H7 (cell line): Measurements from ENCODE around the gene SGCD. TPM values are rescaled to one million over a fixed set of nuclear protein-coding genes. Genes with fewer than 3 reads are reported as not detected.

Experiments
- DNase-seq: peaks from one replicate; pipeline ENCODE4 v3.0.0; 2012
- H3K27me3 ChIP-seq: 2 replicates; pipeline ENCODE4 v1.6.0; 2011; ENCODE audit warnings: mild to moderate bottlenecking, low read length; ENCODE audit not compliant: control insufficient read depth, insufficient read depth
- H3K36me3 ChIP-seq: replicated peaks from 2 replicates; pipeline ENCODE4 v1.5.1; 2011; ENCODE audit warnings: low read length; ENCODE audit not compliant: control insufficient read depth, insufficient read depth
- H3K4me3 ChIP-seq: 2 replicates; pipeline ENCODE4 v1.5.1; 2011; ENCODE audit warnings: low read depth, mild to moderate bottlenecking, control low read depth, low read length, moderate library complexity; ENCODE audit not compliant: insufficient read depth
- total RNA-seq: library from RNA; depleted of rRNA; stranded (reverse); fragments of >200 nt; shearing (Covaris generic); gene quantifications from 2 replicates; pipeline ENCODE4 v1.2.3, GENCODE V29; 2014

The SGCD gene
- total RNA-seq, 1 experiment from 2014 or later = not detected

DNA sequence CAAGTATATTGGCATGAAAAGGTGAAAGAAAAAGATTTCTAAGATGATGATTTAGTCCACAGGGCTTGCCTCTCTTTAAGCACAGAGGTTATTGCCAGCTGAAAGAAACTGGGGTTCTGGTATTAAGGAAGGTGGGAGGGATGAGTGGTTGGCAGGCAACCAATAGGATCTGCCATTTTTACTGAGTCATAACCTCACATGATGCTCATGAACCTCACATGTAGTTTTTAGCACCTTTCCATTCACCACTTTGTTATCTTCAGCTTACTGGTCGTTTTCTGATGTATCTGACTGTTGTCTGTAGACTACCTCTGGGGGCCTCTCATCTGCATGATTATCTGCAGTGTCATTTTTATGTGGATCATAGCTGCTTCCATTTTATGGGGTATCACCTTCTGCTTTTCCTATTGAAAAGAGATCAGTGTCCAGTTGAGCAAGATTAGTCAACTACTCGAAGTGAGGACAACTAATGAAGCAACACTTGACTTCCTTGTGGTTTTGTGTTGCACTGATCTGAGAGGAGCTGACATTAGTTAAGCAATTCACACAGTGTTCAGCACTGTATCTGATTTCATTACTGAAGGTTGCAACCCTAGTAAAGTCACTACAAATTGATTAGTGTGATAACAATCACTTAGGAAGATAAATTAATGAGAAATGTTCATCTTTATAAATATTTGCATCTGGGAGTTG, 186.3 kb downstream of the SGCD start:
- no peak for DNase-seq
- Histone ChIP-seq H3K4me3 (no peak overlapping the region), H3K27me3 (no peaks in the 10 kb centered on the region), H3K36me3 (no peaks in the 10 kb centered on the region)

DNA sequence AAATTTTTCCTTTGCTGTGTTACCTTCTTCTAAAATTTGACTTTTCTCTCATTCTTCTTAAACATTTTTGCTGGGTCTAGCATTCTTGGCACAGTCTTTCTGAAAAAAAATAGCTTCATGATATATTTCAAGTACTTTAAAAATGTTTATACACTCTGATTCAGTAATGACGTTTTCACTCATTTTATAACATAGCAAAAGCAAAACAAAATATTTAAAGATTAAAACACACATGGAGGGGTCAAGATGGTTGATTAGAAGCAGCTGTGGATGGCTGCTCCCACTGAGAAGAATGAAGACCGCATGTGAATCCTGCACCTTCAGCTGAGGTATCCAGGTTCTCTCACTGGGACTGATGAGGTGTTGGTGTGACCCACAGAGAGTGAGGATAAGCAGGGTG, 188.2 kb downstream of the SGCD start:
- no peaks in the 10 kb centered on the region for H3K27me3 ChIP-seq
- H3K36me3 ChIP-seq = no peaks in the 10 kb centered on the region
- no peak overlapping the region for H3K4me3 ChIP-seq
- DNase-seq = no peak

DNA sequence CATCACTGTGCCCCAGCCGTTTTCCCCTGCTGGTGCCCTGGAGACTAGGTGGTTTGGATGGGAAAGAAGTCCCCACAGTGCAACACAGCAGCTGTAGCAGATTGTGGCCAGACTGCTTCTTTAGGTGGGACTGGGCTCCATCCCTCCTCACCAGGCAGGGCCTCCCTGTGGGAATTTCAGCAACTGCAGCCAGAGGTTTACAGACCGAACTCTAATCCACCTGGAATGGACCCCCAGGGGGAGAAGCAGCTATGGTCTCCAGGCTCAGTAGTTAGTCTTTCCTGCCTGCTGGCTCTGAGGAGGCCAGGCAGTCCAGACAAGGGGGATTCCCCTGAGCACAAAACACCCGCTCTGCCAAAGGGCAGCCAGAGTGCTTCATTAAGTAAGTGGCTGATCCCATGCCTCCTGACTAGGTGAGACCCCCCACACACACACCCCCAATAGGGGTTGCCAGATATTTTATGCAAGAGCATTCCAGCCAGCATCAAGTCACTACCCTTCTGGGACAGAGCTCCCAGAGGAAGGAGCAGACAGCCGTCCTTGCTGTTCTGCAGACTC, 188.9 kb downstream of the SGCD start:
- peak; percentile 3 for DNase-seq
- no peak overlapping the region for H3K4me3 ChIP-seq
- H3K36me3 ChIP-seq = no peaks in the 10 kb centered on the region
- H3K27me3 ChIP-seq = no peaks in the 10 kb centered on the region

DNA sequence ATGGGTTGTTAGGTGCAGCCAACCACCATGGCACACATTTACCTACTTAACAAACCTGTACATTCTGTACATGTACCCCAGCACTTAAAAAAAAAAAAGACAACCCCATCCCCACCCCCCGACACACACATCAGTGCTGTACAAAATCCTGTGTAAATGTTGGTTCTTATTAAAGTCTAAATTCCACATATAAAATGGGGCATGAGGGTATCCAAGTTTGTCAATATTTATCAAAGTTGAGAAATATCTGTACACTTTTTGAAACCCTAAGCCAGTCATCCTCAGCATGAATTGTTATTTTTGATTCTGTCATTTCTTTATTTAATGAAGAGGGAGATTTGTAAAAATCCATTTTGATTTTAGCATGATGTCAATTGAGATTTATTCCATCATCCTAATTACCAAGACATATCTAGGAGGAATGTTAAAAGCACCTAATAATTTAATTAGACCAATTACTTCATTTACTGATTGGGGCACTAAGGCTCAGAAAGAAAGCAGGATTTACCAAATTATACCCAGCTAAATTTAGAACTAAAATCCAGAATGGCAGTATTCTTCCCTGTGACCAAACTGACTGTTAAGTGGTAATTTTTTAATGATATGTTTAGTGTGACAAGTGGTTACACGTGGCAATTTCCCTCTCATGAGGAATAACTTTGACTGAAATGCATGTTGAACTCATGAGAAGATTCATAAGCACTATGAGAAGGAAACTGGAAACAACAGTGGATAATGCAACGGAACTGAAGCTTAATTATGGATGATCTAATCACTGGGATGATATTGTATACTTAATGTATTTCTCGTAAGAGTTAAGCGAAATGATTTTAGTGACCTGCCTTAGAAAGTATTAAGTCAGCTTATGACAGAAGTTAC, 195.9 kb downstream of the SGCD start:
- H3K36me3 ChIP-seq = no peaks in the 10 kb centered on the region
- no peak overlapping the region for H3K4me3 ChIP-seq
- DNase-seq = no peak
- no peaks in the 10 kb centered on the region for H3K27me3 ChIP-seq

DNA sequence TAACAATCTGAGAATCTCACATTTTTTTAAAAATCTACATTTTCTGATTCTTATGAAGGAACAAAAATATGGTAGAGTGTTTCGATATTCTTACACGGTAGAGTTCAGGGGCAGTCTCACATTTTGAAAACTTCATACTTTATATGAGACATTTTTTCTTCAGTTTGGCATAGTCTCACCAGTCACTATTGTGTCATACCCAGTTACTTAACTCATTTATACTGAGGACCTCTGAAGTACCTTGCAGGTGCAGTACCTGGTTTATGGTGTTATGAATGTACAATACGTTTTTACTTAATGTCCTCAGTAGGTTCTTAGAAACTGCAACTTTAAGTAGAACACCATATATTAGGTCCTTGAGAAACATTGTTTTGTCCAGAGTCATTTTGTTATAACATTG, 196.6 kb downstream of the SGCD start:
- DNase-seq = no peak

DNA sequence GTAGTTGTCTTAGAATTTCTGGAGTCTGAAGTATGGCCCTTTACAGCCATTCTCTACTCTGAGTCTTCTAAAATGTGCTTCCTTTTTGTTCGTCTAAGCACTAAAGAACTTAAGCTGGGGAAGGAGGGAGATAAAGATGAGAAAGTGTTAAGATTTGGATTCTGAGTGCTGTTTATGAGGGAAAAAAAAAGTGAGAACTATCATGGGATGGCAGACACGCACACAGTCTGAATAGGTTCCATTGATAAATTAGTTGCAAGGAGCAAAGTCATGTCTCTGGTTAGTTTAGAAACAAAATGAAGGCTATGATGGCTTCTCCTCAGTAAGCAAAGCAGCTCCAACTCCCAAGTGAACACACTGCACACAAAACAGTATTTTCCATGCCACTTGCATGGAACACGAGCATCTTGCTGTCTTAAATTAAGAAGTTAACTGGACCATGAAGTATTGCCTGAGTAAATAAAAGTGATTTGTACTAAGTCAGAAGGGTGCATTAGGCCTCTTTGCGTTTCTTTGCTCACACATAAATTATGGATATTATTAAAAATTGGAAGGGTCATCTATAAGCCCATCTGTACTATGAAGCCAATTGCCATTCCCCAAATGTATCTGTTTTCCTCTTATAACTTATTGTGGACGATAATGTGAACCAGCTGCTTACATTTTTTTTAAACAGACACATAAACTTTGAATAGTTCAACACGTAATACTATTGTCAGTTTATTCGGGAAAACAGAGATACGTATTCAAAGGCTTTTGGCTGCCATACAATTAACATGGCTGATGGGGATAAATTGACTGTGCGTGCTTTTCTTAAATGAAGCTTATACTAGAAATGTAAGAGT, 199.3 kb downstream of the SGCD start:
- no peaks in the 10 kb centered on the region for H3K36me3 ChIP-seq
- no peak for DNase-seq
- H3K27me3 ChIP-seq = no peaks in the 10 kb centered on the region
- H3K4me3 ChIP-seq = no peak overlapping the region

More for the DNA sequence above, 196.6 kb downstream of the SGCD start:
- no peaks in the 10 kb centered on the region for H3K27me3 ChIP-seq
- no peak overlapping the region for H3K4me3 ChIP-seq
- H3K36me3 ChIP-seq = no peaks in the 10 kb centered on the region

DNA sequence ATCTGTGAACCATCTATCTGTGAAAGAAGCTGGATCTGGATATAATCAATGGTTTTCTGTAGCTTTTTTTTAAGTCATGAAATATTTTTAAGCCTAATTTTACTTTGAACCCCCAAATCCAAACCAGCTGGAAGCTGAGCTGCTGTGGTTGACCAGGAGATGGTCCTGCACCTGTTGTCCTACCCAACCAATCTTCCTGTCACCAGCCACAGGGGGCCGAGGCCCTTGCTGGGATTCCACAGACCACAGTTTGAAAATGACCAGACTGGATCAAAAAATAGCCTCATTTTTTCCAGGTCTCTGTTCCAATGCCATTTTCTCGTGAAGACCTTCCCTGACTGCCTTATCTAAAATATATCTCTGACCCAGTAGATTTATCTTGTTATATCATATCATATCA, 200.6 kb downstream of the SGCD start:
- Histone ChIP-seq H3K36me3 (no peaks in the 10 kb centered on the region), H3K27me3 (no peaks in the 10 kb centered on the region), H3K4me3 (no peak overlapping the region)
- DNase-seq = no peak

DNA sequence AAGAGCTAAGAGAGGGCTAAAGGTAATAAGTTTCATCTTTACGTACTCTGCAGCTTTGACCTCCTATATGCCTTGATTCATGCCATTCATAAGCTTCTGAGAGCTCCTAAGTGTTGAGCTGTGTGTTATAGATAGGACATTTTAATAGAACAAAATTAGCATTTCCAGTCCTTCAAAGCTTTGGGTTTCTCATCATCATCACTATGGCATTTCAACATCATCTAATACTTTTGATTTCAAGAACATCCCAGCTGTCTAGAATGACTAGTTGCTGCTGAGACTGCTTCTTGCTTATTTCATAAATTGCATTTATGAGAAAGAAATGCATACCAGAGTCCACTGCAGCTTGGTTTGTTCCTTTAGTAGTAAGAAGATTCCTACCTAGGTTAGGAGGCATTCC, 201.7 kb downstream of the SGCD start:
- Histone ChIP-seq H3K27me3 (no peaks in the 10 kb centered on the region), H3K36me3 (no peaks in the 10 kb centered on the region), H3K4me3 (no peak overlapping the region)
- no peak for DNase-seq

DNA sequence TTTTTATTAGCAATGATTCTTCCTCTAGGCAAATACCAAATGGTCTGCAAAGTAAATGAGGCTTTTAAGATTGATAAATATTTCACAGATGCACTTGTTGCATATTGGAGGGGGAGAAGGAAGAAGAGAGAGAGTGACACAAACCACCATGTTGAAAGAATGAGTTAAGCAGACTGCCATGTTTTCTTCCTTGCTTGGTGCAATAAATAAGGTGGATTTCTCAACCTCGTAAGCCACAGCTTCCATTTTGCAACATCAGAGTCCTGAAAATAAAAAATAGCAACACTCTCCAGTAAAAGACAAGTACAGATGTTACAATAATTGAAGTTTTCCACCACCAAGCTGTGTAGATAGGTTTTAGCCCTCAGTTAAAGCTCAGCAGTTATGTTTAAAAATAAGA, 202.9 kb downstream of the SGCD start:
- Histone ChIP-seq H3K4me3 (no peak overlapping the region), H3K36me3 (no peaks in the 10 kb centered on the region), H3K27me3 (no peaks in the 10 kb centered on the region)
- DNase-seq = no peak

DNA sequence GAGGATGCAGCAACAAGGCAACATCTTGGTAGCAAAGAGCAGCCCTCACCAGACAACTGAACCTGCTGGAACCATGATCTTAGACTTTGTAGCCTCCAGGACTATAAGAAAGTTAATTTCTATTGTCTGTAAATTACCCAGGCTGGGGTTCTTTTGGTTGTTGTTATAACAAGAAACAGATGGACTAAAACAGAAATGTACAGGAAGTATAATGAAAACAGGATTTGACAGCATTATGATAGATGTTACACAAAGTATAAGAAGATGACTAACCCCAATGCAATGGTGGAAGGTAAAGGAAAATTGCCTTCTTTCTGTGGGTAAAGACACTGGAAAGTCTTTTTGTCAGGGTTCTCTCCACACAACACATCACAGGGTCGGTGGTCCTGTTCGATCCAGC, 204.2 kb downstream of the SGCD start:
- no peak for DNase-seq
- Histone ChIP-seq H3K36me3 (no peaks in the 10 kb centered on the region), H3K27me3 (no peaks in the 10 kb centered on the region), H3K4me3 (no peak overlapping the region)

DNA sequence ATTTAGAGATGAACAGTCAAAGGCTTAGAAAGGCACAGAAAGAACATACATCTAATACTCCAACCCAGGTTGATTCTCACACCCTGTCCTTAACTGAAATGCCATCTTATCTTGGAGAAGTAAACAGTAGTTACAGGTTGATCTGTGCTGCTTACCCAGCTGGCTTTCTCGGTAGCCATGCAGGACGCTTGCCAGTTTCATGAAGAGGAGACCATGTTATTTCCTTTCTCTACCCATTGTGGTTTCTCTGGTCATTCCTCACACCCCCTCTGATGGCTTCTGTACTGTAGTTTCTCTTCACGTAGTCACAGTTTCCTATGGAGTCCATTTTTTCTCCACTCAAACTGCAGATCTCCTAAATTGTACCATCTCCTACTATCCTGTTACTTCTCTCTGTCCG, 206.0 kb downstream of the SGCD start:
- no peaks in the 10 kb centered on the region for H3K36me3 ChIP-seq
- no peak for DNase-seq
- H3K27me3 ChIP-seq = no peaks in the 10 kb centered on the region
- no peak overlapping the region for H3K4me3 ChIP-seq

DNA sequence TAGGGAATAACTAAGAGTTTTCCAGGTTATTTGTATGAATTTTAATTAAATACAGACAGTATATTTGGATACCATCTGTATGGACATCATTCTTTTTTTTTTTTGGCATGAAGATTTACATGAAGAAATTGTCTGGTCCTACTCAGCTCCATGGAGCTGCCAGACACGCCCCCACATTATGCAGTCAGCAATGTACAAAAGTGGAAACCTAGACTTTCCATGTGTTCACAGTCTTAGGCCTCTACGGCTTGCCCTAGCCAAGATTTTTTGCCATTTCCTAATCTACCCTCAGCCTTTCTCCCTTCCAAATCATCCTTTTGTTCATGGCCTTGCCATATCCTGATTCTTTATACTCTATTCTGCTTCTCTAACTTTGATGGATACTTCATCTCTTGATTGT, 207.1 kb downstream of the SGCD start:
- no peak overlapping the region for H3K4me3 ChIP-seq
- H3K36me3 ChIP-seq = no peaks in the 10 kb centered on the region
- H3K27me3 ChIP-seq = no peaks in the 10 kb centered on the region
- DNase-seq = no peak

DNA sequence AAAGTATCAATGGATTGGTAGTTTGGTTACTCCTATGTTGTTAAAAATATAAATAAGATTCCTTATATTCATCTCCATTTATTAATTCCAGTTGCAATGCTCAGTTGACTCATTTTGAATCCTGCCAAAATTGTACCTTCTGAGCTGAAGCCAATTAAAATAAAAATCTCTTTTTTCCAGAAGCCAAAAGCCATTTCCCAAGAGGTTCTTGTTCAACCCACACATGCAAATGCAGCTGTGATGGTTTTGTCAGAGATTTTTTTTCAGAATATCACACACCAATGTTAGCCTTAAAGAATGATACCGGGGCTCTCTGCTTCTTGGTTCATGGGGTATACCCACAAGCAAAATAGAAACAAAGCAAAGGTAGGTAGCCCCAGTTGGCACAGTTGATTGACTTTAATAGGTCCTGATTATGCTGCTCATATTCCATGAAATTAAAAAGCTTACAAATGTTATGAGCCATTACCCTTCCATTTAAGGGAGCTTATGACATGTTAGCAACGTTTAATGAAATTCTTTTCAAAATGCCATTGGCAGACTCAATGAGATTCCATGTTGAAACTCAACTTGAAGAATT, 208.0 kb downstream of the SGCD start:
- H3K36me3 ChIP-seq = no peaks in the 10 kb centered on the region
- no peak overlapping the region for H3K4me3 ChIP-seq
- H3K27me3 ChIP-seq = no peaks in the 10 kb centered on the region
- DNase-seq = no peak

DNA sequence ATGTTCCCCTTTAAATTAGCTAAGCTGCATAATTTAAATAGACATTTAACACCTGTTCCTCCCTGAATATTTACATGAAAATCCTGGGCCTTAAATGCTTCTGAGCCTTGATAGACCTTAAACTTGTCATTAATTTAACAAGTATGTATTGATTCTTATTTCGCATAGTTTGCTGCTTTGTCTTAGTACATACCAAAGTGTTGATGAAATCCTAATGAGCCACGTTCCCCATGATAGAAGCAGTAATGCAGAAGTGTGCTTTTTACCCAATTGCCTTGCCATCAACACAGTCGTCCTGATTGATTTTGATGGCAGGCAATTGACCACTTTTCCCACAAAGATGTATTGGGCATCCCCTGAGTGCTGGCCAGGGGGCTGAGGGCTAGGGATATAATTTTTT, 213.5 kb downstream of the SGCD start:
- H3K36me3 ChIP-seq = no peaks in the 10 kb centered on the region
- no peak for DNase-seq
- H3K27me3 ChIP-seq = no peaks in the 10 kb centered on the region

More for the DNA sequence above, 213.5 kb downstream of the SGCD start:
- no peak overlapping the region for H3K4me3 ChIP-seq
